IMR-90 (cell line): Measurements from ENCODE around the gene CACNG7. TPM values are rescaled to one million over a fixed set of nuclear protein-coding genes. Genes with fewer than 3 reads are reported as not detected.

Source experiments
- ATAC-seq: fragments of 200-7000 bp; cut with Tn5 transposase; 2 replicates; pipeline ENCODE4 v1.9.1; 2020; ENCODE audit warnings: low read depth, mild to moderate bottlenecking, moderate library complexity
- BruUV-seq: library from RNA; stranded (reverse); fragments of 400-500 nt; replicated peaks from 2 replicates; lab custom pipeline; 2021; lab: Mats Ljungman, UMichigan
- CTCF ChIA-PET: fragments of 300-600 bp; formaldehyde crosslinking; extraction: SDS; loops from one replicate; lab custom pipeline; 2021; ENCODE audit warnings: antibody characterized with exemption; lab: Yijun Ruan, JAX
- POLR2A ChIA-PET: fragments of 300-600 bp; sonication (Branson Sonifier 250); formaldehyde crosslinking; loops from one replicate; lab custom pipeline; 2022; ENCODE audit warnings: antibody characterized with exemption; ENCODE audit not compliant: unreplicated experiment; lab: Charles Lee
- DNase-seq: peaks from one replicate; pipeline ENCODE4 v3.0.0; 2013
- H2AFZ ChIP-seq: replicated peaks from 2 replicates; pipeline ENCODE3; 2013; ENCODE audit warnings: low read length, mild to moderate bottlenecking; ENCODE audit not compliant: poor library complexity
- H2AK5ac ChIP-seq: 2 replicates; pipeline ENCODE4 v1.6.1; 2013; ENCODE audit warnings: low read depth, low read length, inconsistent platforms
- H2AK9ac ChIP-seq: replicated peaks from 2 replicates; pipeline ENCODE3; 2013; ENCODE audit warnings: mild to moderate bottlenecking, low read depth, low read length, moderate library complexity; ENCODE audit not compliant: poor library complexity
- H2BK120ac ChIP-seq: 2 replicates; pipeline ENCODE4 v1.6.1; 2013; ENCODE audit warnings: low read depth, low read length, inconsistent platforms
- H2BK15ac ChIP-seq: 3 replicates; pipeline ENCODE4 v1.6.1; 2013; ENCODE audit warnings: low read depth, low read length, inconsistent platforms
- H2BK20ac ChIP-seq: 2 replicates; pipeline ENCODE4 v1.6.1; 2013; ENCODE audit warnings: low read depth, mild to moderate bottlenecking, inconsistent platforms, low read length, moderate library complexity
- H2BK5ac ChIP-seq: 2 replicates; pipeline ENCODE4 v1.6.1; 2013; ENCODE audit warnings: mild to moderate bottlenecking, low read depth, low read length, inconsistent platforms; ENCODE audit not compliant: poor library complexity, severe bottlenecking
- H3K14ac ChIP-seq: replicated peaks from 2 replicates; pipeline ENCODE4 v1.6.1; 2013; ENCODE audit warnings: low read depth, low read length, inconsistent platforms
- H3K18ac ChIP-seq: 2 replicates; pipeline ENCODE4 v1.6.1; 2013; ENCODE audit warnings: low read depth, low read length, control low read depth
- H3K23ac ChIP-seq: 2 replicates; pipeline ENCODE4 v1.6.1; 2013; ENCODE audit warnings: low read depth, low read length, inconsistent platforms
- H3K27ac ChIP-seq: 2 replicates; pipeline ENCODE4 v1.5.1; 2013; ENCODE audit warnings: mild to moderate bottlenecking, control low read depth, low read length; ENCODE audit not compliant: insufficient read depth
- H3K27me3 ChIP-seq: 2 replicates; pipeline ENCODE4 v1.6.1; 2013; ENCODE audit warnings: low read length; ENCODE audit not compliant: control insufficient read depth, insufficient read depth
- H3K36me3 ChIP-seq: 2 replicates; pipeline ENCODE4 v1.6.1; 2013; ENCODE audit warnings: low read length, mixed read lengths; ENCODE audit not compliant: control insufficient read depth, insufficient read depth
- H3K4ac ChIP-seq: 2 replicates; pipeline ENCODE4 v1.6.1; 2013; ENCODE audit warnings: low read depth, low read length, inconsistent platforms
- H3K4me1 ChIP-seq: 2 replicates; pipeline ENCODE4 v1.6.1; 2013; ENCODE audit warnings: low read length, mixed read lengths; ENCODE audit not compliant: control insufficient read depth, insufficient read depth
- H3K4me2 ChIP-seq: 2 replicates; pipeline ENCODE4 v1.6.1; 2013; ENCODE audit warnings: low read depth, mild to moderate bottlenecking, control low read depth, low read length, moderate library complexity
- H3K4me3 ChIP-seq: 2 replicates; pipeline ENCODE4 v1.5.1; 2013; ENCODE audit warnings: low read depth, mild to moderate bottlenecking, control low read depth, low read length, moderate library complexity; ENCODE audit not compliant: insufficient read depth
- H3K56ac ChIP-seq: 2 replicates; pipeline ENCODE4 v1.6.1; 2013; ENCODE audit warnings: low read length, inconsistent platforms; ENCODE audit not compliant: insufficient read depth; ENCODE audit errors: extremely low read depth
- H3K79me1 ChIP-seq, 2 experiments: 2 replicates each; pipeline ENCODE4 v1.6.1; 2013; ENCODE audit warnings: low read length in 2 of 2, inconsistent platforms in 1 of 2, low read depth in 1 of 2
- H3K9ac ChIP-seq: 2 replicates; pipeline ENCODE4 v1.6.1; 2013; ENCODE audit warnings: low read depth, low read length, control low read depth
- H3K9me1 ChIP-seq: 2 replicates; pipeline ENCODE4 v1.6.1; 2013; ENCODE audit warnings: low read length, inconsistent platforms; ENCODE audit not compliant: insufficient read depth
- H3K9me3 ChIP-seq: 2 replicates; pipeline ENCODE4 v1.6.1; 2013; ENCODE audit warnings: low read length; ENCODE audit not compliant: control insufficient read depth, insufficient read depth
- H4K20me1 ChIP-seq: 2 replicates; pipeline ENCODE4 v1.6.1; 2013; ENCODE audit warnings: low read length, inconsistent platforms; ENCODE audit not compliant: insufficient read depth
- H4K5ac ChIP-seq: 2 replicates; pipeline ENCODE4 v1.6.1; 2013; ENCODE audit warnings: mild to moderate bottlenecking, low read depth, low read length, control low read depth
- H4K8ac ChIP-seq, 2 experiments: 2 replicates each; pipeline ENCODE4 v1.6.1; 2013; ENCODE audit warnings: low read depth in 2 of 2, low read length in 2 of 2, control low read depth in 1 of 2, inconsistent platforms in 1 of 2
- H4K91ac ChIP-seq: 2 replicates; pipeline ENCODE4 v1.6.1; 2013; ENCODE audit warnings: low read depth, low read length, inconsistent platforms; ENCODE audit not compliant: insufficient read depth
- CHD1 ChIP-seq: IDR thresholded peaks from 2 replicates; pipeline ENCODE4 v1.6.1; 2012; ENCODE audit warnings: low read depth, low read length, improper control_type of control experiment
- FOS ChIP-seq: fragments of 150-350 bp; IDR thresholded peaks from 2 replicates; pipeline ENCODE4 v1.6.1; 2016; ENCODE audit warnings: low read depth, low read length
- MAZ ChIP-seq: IDR thresholded peaks from 2 replicates; pipeline ENCODE4 v1.6.1; 2012; ENCODE audit warnings: low read depth, mild to moderate bottlenecking, low read length, improper control_type of control experiment, moderate library complexity, borderline replicate concordance
- MXI1 ChIP-seq: IDR thresholded peaks from 2 replicates; pipeline ENCODE4 v1.6.1; 2012; ENCODE audit warnings: low read depth, mild to moderate bottlenecking, low read length, moderate library complexity, borderline replicate concordance
- NFE2L2 ChIP-seq: fragments of 150-350 bp; IDR thresholded peaks from 2 replicates; pipeline ENCODE4 v1.6.1; 2016; ENCODE audit warnings: low read depth, mild to moderate bottlenecking, low read length
- WGBS, 2 experiments: methylation state at CpG; one replicate each; pipeline versions ENCODE4 v1.1.5 to v1.1.7; 2013; ENCODE audit warnings: missing lambda C conversion rate in 2 of 2; ENCODE audit not compliant: insufficient read length in 1 of 2; ENCODE audit errors: extremely low coverage in 2 of 2; 5-methylcytosine and 5-hydroxymethylcytosine counted together
- dilution Hi-C: fragments of 300-500 bp; cut with HindIII; formaldehyde crosslinking; loops from one replicate; pipeline ENCODE4 v1.14.3; 2018; ENCODE audit warnings: low sequenced_read_pairs; ENCODE audit not compliant: unreplicated experiment
- in situ Hi-C: fragments of 300-500 bp; cut with MboI; formaldehyde crosslinking; loops from 3 replicates; pipeline ENCODE4 v1.14.3; 2019; ENCODE audit warnings: low sequenced_read_pairs, inconsistent platforms, mixed read lengths
- intact Hi-C: fragments of 100-400 bp; cut with micrococcal nuclease; formaldehyde crosslinking; loops from 2 replicates; pipeline ENCODE4 v1.10.0; 2022
- polyA plus RNA-seq, 3 experiments: library from polyadenylated mRNA; depleted of rRNA; stranded (reverse); fragments of >200 nt; gene quantifications; 2 replicates each; pipeline ENCODE4 v1.2.3, GENCODE V29; 2012; ENCODE audit warnings: low replicate concordance in 1 of 3
- total RNA-seq: library from RNA; depleted of rRNA; stranded (reverse); fragments of >200 nt; gene quantifications from 2 replicates; pipeline ENCODE4 v1.2.3, GENCODE V29; 2012
- TF ChIP-seq, protein P1 (sequence below): fragments of 150-350 bp; IDR thresholded peaks from 2 replicates; pipeline ENCODE4 v1.6.1; 2016; ENCODE audit warnings: low read depth, mild to moderate bottlenecking, low read length, moderate library complexity, borderline replicate concordance

Gene CACNG7
- total and polyA plus RNA-seq, 2 of the 4 experiments (the other 2 are of a cell fraction), result 0.36 to 6.7 TPM

DNA sequence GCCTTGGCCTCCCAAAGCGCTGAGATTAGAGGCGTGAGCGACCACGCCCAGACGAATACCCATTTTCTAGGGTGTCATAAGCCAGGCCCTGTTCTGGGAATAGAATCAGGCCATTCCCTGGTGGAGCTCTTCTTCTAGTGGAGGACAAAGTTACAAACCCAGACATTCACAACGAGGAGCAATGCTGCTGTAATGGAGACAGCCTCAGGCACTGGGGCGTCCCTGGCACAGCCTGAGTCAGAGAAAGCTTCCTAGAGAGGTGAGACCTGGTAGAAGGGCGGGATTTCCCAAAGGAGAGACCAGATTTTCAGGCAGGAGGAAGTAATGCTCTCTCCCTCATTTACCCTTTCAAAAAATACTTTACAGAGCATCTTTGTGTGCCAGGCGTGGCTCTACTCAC, 14.4 kb upstream of the CACNG7 start:
- Histone ChIP-seq H2AK5ac (no peak overlapping the region), H3K4me1 (no peaks in the 10 kb centered on the region), H3K4me3 (no peak overlapping the region), H3K56ac (no peak overlapping the region), H3K79me1 (no peaks in the 10 kb centered on the region), H3K27me3 (peaks cover 22% of the 10 kb centered on the region), H4K20me1 (no peaks in the 10 kb centered on the region), H3K4ac (no peak overlapping the region), H4K5ac (no peak overlapping the region), H3K9me1 (no peaks in the 10 kb centered on the region), H4K91ac (no peak overlapping the region), H2BK120ac (no peak overlapping the region), H3K14ac (no peak overlapping the region), H3K27ac (no peak overlapping the region), H2AK9ac (no peak overlapping the region), H2AFZ (no peak overlapping the region), H3K23ac (no peak overlapping the region), H3K4me2 (no peak overlapping the region), H2BK5ac (no peak overlapping the region), H3K18ac (no peak overlapping the region), H3K9ac (no peak overlapping the region), H4K8ac (no peak overlapping the region), H3K36me3 (no peaks in the 10 kb centered on the region), H3K9me3 (no peaks in the 10 kb centered on the region), H2BK20ac (no peak overlapping the region), H2BK15ac (no peak overlapping the region)
- intact Hi-C loops (no loop called here), dilution Hi-C loops (no loop called here), in situ Hi-C loops (no loop called here)
- no peak for TF ChIP-seq MXI1
- TF ChIP-seq MAZ, result no peak
- no peak for TF ChIP-seq NFE2L2
- no peak for TF ChIP-seq CHD1
- TF ChIP-seq, protein P1, sequence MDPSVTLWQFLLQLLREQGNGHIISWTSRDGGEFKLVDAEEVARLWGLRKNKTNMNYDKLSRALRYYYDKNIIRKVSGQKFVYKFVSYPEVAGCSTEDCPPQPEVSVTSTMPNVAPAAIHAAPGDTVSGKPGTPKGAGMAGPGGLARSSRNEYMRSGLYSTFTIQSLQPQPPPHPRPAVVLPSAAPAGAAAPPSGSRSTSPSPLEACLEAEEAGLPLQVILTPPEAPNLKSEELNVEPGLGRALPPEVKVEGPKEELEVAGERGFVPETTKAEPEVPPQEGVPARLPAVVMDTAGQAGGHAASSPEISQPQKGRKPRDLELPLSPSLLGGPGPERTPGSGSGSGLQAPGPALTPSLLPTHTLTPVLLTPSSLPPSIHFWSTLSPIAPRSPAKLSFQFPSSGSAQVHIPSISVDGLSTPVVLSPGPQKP, result no peak
- no peak for TF ChIP-seq FOS
- DNase-seq (no peak), ATAC-seq (no peak)
- no TSS peak for BruUV-seq
- CTCF ChIA-PET, result no interaction called here
- no CpG with 5 or more reads among the region's 9 CpGs for WGBS, 2 experiments
- POLR2A ChIA-PET, result no interaction called here
